Hepatocyte (in vitro differentiated cells): ENCODE results near the gene MRPL39. TPM values are rescaled to one million over a fixed set of nuclear protein-coding genes. Genes with fewer than 3 reads are reported as not detected.
A peak's percentile ranks its signal among the peaks of the same experiment; 100 is the strongest.
"Not testable (repeated sequence)": the region's sequence is repeated elsewhere in the genome, so short reads cannot be mapped to it uniquely, and the experiment has no call there.

Experiments
- DNase-seq: peaks from one replicate; pipeline ENCODE4 v3.0.0-alpha.2; 2016; ENCODE audit warnings: low spot score
- H2AFZ ChIP-seq: fragments of 200-600 bp; sonication (generic); 2 replicates; pipeline ENCODE4 v1.6.0; 2016; ENCODE audit warnings: antibody characterized with exemption, mild to moderate bottlenecking
- H3K27ac ChIP-seq: fragments of 200-600 bp; sonication (generic); 2 replicates; pipeline ENCODE4 v1.5.1; 2016; ENCODE audit warnings: mild to moderate bottlenecking
- H3K27me3 ChIP-seq: fragments of 200-600 bp; sonication (generic); 2 replicates; pipeline ENCODE4 v1.6.1; 2016
- H3K36me3 ChIP-seq: fragments of 200-600 bp; sonication (generic); replicated peaks from 2 replicates; pipeline ENCODE4 v1.5.1; 2016; ENCODE audit warnings: low read depth; ENCODE audit not compliant: insufficient read depth
- H3K4me1 ChIP-seq: fragments of 200-600 bp; sonication (generic); 2 replicates; pipeline ENCODE4 v1.5.1; 2016; ENCODE audit warnings: mild to moderate bottlenecking, moderate library complexity; ENCODE audit not compliant: insufficient read depth
- H3K4me2 ChIP-seq: fragments of 200-600 bp; sonication (generic); 2 replicates; pipeline ENCODE4 v1.6.0; 2016
- H3K4me3 ChIP-seq: fragments of 200-600 bp; sonication (generic); 2 replicates; pipeline ENCODE4 v1.5.1; 2016; ENCODE audit warnings: mild to moderate bottlenecking
- H3K79me2 ChIP-seq: fragments of 200-600 bp; sonication (generic); 2 replicates; pipeline ENCODE4 v1.6.0; 2017; ENCODE audit warnings: mild to moderate bottlenecking
- H3K9me2 ChIP-seq: fragments of 200-600 bp; sonication (generic); replicated peaks from 2 replicates; pipeline ENCODE4 v1.6.0; 2017; ENCODE audit warnings: mild to moderate bottlenecking; ENCODE audit not compliant: insufficient read depth
- H3K9me3 ChIP-seq: fragments of 200-600 bp; sonication (generic); 2 replicates; pipeline ENCODE4 v1.5.1; 2016; ENCODE audit warnings: low read depth, mild to moderate bottlenecking
- H4K20me1 ChIP-seq: fragments of 200-600 bp; sonication (generic); 2 replicates; pipeline ENCODE4 v1.6.0; 2016; ENCODE audit warnings: mild to moderate bottlenecking; ENCODE audit not compliant: insufficient read depth, poor library complexity, severe bottlenecking
- CTCF ChIP-seq: fragments of 200-600 bp; sonication (generic); IDR thresholded peaks from 2 replicates; pipeline ENCODE4 v1.5.1; 2016; ENCODE audit warnings: antibody characterized with exemption, mild to moderate bottlenecking; ENCODE audit not compliant: poor library complexity
- EZH2 ChIP-seq: fragments of 200-600 bp; sonication (generic); IDR thresholded peaks from 2 replicates; pipeline ENCODE4 v1.6.1; 2016; ENCODE audit warnings: antibody characterized with exemption, mild to moderate bottlenecking, borderline replicate concordance
- EZH2phosphoT487 ChIP-seq: fragments of 200-600 bp; sonication (generic); IDR thresholded peaks from one replicate; pipeline ENCODE4 v1.6.1; 2018; ENCODE audit warnings: antibody characterized with exemption, mild to moderate bottlenecking, low read depth, moderate library complexity; ENCODE audit not compliant: unreplicated experiment, severe bottlenecking
- WGBS: methylation state at CpG from one replicate; pipeline ENCODE4 v1.1.6; 2016; ENCODE audit warnings: low lambda C conversion rate; ENCODE audit errors: missing lambda C conversion rate; 5-methylcytosine and 5-hydroxymethylcytosine counted together
- polyA plus RNA-seq: library from polyadenylated mRNA; unstranded; fragments of >200 nt; fragmentation: Nextera tagmentation; extraction: Ambion mirVana; gene quantifications from 2 replicates; pipeline ENCODE4 v1.2.1, GENCODE V29; 2016
- total RNA-seq: library from RNA; depleted of rRNA; stranded (reverse); fragments of >200 nt; gene quantifications from 2 replicates; pipeline ENCODE4 v1.2.3, GENCODE V29; 2014

The MRPL39 gene
- total and polyA plus RNA-seq, 2 experiments from 2014 or later, result 27.4 to 43.0 TPM

- Histone ChIP-seq H3K36me3 (no peaks in the 10 kb centered on the region), H3K4me1 (no peaks in the 10 kb centered on the region), H3K9me2 (no peaks in the 10 kb centered on the region), H3K27ac (no peak overlapping the region), H4K20me1 (no peaks in the 10 kb centered on the region), H3K4me2 (no peak overlapping the region), H3K9me3 (no peaks in the 10 kb centered on the region), H3K4me3 (no peak overlapping the region), H3K79me2 (no peaks in the 10 kb centered on the region), H3K27me3 (peaks cover 8% of the 10 kb centered on the region), H2AFZ (no peak overlapping the region)
- no peak for TF ChIP-seq EZH2phosphoT487
- TF ChIP-seq EZH2, result no peak
- TF ChIP-seq CTCF, result no peak
- no peak for DNase-seq
- WGBS, result 87% methylated on average over 2 of the region's 2 CpGs
Measured at GRCh38 chr21:25632296-25632695, 25.0 kb upstream of the MRPL39 start.

GRCh38 chr21:25626757-25627156 lies 19.5 kb upstream of the MRPL39 start:
- 72% methylated on average over 2 of the region's 2 CpGs for WGBS
- Histone ChIP-seq H3K4me1 (no peaks in the 10 kb centered on the region), H3K9me3 (no peaks in the 10 kb centered on the region), H3K27ac (no peak overlapping the region), H4K20me1 (no peaks in the 10 kb centered on the region), H2AFZ (no peak overlapping the region), H3K4me3 (no peak overlapping the region), H3K9me2 (no peaks in the 10 kb centered on the region), H3K79me2 (no peaks in the 10 kb centered on the region), H3K27me3 (no peaks in the 10 kb centered on the region), H3K4me2 (no peak overlapping the region), H3K36me3 (no peaks in the 10 kb centered on the region)
- peak; percentile 22 for DNase-seq
- TF ChIP-seq EZH2 (no peak), CTCF (no peak), EZH2phosphoT487 (no peak)

- H3K4me3 ChIP-seq, H3K9me2 ChIP-seq, H3K27me3 ChIP-seq, H3K27ac ChIP-seq, H4K20me1 ChIP-seq, H3K9me3 ChIP-seq, H3K4me1 ChIP-seq, H3K79me2 ChIP-seq, H3K4me2 ChIP-seq, H2AFZ ChIP-seq, H3K36me3 ChIP-seq, DNase-seq: not testable (repeated sequence)
- 92% methylated on average over 11 of the region's 11 CpGs for WGBS
Measured at GRCh38 chr21:25625776-25626555, 18.7 kb upstream of the MRPL39 start.

- Histone ChIP-seq H2AFZ (no peak overlapping the region), H3K27me3 (no peaks in the 10 kb centered on the region), H3K9me2 (no peaks in the 10 kb centered on the region), H3K36me3 (no peaks in the 10 kb centered on the region), H3K27ac (no peak overlapping the region), H3K4me2 (no peak overlapping the region), H3K9me3 (no peaks in the 10 kb centered on the region), H4K20me1 (no peaks in the 10 kb centered on the region), H3K4me3 (no peak overlapping the region), H3K4me1 (no peaks in the 10 kb centered on the region), H3K79me2 (no peaks in the 10 kb centered on the region)
- 86% methylated on average over 1 of the region's 1 CpG for WGBS
- TF ChIP-seq CTCF, result no peak
- no peak for TF ChIP-seq EZH2phosphoT487
- no peak for DNase-seq
Measured at GRCh38 chr21:25625036-25625435, 17.8 kb upstream of the MRPL39 start.
